Thyroid gland (tissue), 4 donors: ENCODE data around the gene MED16.

ENCODE experiments used
- POLR2A ChIP-seq, 2 donors: fragments of 450-650 bp; IDR thresholded peaks; one replicate each; pipeline ENCODE4 v1.6.1; 2017; ENCODE audit warnings: antibody characterized with exemption in 2 of 2, mild to moderate bottlenecking in 2 of 2, moderate library complexity in 1 of 2
- TF ChIP-seq, protein P1 (sequence below), 6 experiments: fragments of 200-600 bp in 3 of 6; fragments of 450-650 bp in 3 of 6; sonication (generic) in 3 of 6; IDR thresholded peaks; one replicate each; pipeline ENCODE4 v1.5.1; 2016 to 2019; ENCODE audit warnings: antibody characterized with exemption in 6 of 6, mild to moderate bottlenecking in 2 of 6, inconsistent platforms in 1 of 6, moderate library complexity in 1 of 6

DNA sequence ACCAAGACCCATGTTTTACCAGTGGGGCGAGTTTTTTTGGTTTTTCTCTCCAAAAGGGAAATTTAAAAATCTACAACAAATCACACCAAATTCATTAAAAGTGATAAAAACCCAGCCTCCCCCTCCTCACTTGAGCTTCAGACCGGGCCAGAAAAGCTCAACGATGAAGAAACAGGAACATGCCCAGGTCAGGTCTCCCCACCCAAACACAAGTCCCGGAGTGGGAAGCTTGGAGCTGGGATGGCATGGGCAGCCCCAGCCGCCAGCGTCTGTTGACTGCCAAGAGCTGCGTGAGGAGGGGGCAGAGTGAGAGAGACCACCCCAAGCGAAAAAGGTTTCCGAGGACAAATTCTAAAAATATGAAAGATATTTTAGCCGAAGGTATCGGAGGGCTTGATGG, 4.0 kb upstream of the MED16 start:
- TF ChIP-seq, protein P1, sequence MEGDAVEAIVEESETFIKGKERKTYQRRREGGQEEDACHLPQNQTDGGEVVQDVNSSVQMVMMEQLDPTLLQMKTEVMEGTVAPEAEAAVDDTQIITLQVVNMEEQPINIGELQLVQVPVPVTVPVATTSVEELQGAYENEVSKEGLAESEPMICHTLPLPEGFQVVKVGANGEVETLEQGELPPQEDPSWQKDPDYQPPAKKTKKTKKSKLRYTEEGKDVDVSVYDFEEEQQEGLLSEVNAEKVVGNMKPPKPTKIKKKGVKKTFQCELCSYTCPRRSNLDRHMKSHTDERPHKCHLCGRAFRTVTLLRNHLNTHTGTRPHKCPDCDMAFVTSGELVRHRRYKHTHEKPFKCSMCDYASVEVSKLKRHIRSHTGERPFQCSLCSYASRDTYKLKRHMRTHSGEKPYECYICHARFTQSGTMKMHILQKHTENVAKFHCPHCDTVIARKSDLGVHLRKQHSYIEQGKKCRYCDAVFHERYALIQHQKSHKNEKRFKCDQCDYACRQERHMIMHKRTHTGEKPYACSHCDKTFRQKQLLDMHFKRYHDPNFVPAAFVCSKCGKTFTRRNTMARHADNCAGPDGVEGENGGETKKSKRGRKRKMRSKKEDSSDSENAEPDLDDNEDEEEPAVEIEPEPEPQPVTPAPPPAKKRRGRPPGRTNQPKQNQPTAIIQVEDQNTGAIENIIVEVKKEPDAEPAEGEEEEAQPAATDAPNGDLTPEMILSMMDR (IDR thresholded peaks at IDR 0.05), result no peak
- TF ChIP-seq POLR2A (IDR thresholded peaks at IDR 0.05), result no peak
